Measurements from ENCODE around the gene GDPD2.

The GDPD2 gene

DNA sequence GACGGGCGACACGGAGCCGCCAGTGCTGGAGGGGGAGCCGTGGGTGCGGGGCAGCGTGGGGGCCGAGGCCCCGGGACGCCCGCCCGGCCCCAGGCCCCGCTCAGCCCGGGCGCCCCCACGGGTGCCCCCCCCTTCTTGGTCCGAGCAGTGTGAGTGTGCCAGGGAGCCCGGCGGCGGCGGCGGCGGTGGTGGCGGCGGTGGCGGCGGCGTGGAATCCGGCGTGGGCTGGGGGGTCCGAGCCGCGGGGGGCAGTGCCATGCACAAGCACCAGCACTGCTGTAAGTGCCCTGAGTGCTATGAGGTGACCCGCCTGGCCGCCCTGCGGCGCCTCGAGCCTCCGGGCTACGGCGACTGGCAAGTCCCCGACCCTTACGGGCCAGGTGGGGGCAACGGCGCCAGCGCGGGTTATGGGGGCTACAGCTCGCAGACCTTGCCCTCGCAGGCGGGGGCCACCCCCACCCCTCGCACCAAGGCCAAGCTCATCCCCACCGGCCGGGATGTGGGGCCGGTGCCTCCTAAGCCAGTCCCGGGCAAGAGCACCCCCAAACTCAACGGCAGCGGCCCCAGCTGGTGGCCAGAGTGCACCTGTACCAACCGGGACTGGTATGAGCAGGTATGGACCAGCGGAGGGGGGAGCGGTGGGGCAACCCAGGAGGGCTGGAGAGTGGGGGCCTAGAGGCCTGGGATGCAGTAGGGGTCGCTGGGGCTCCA, 22.0 kb downstream of the GDPD2 start:
- TF ChIP-seq TAF1 (IDR thresholded peaks at IDR 0.05; ENCODE audit: borderline replicate concordance, insufficient read depth, low read length) (no peak), SIN3A (IDR thresholded peaks at IDR 0.05; ENCODE audit: borderline replicate concordance, insufficient read depth, low read length) (no peak), FOXP2 (optimal IDR thresholded peaks at IDR 0.05; ENCODE audit: borderline replicate concordance, extremely low read depth, extremely low read length, insufficient read depth) (no peak), POLR2AphosphoS5 (IDR thresholded peaks at IDR 0.05; ENCODE audit: low read depth, low read length) (no peak)
- TF ChIP-seq, protein P1, sequence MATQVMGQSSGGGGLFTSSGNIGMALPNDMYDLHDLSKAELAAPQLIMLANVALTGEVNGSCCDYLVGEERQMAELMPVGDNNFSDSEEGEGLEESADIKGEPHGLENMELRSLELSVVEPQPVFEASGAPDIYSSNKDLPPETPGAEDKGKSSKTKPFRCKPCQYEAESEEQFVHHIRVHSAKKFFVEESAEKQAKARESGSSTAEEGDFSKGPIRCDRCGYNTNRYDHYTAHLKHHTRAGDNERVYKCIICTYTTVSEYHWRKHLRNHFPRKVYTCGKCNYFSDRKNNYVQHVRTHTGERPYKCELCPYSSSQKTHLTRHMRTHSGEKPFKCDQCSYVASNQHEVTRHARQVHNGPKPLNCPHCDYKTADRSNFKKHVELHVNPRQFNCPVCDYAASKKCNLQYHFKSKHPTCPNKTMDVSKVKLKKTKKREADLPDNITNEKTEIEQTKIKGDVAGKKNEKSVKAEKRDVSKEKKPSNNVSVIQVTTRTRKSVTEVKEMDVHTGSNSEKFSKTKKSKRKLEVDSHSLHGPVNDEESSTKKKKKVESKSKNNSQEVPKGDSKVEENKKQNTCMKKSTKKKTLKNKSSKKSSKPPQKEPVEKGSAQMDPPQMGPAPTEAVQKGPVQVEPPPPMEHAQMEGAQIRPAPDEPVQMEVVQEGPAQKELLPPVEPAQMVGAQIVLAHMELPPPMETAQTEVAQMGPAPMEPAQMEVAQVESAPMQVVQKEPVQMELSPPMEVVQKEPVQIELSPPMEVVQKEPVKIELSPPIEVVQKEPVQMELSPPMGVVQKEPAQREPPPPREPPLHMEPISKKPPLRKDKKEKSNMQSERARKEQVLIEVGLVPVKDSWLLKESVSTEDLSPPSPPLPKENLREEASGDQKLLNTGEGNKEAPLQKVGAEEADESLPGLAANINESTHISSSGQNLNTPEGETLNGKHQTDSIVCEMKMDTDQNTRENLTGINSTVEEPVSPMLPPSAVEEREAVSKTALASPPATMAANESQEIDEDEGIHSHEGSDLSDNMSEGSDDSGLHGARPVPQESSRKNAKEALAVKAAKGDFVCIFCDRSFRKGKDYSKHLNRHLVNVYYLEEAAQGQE (IDR thresholded peaks at IDR 0.05; ENCODE audit: insufficient read depth in 1 of 2, low read depth in 2 of 2, low read length in 2 of 2) = no peak

DNA sequence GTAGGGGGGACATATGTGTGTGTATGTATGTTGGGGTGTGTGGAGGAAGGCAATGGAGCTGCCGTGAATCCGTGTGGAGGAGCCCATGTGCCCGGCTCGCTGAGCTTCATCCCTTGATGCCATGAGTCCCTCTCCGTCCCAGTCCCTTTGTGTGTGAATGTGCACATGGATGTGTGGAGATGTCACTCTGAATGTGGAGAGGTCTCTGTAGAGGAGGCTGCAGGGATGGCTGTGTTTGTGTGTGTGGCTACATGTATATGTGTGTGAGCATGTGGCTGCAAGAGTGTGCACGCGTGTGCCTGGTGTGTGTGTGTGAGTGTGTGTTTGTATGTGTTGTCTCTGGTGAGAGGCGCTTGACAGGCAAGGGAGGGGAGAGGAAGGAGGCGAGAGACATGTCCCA, 22.8 kb downstream of the GDPD2 start:
- TF ChIP-seq, protein P1 (IDR thresholded peaks at IDR 0.05; ENCODE audit: insufficient read depth in 1 of 2, low read depth in 2 of 2, low read length in 2 of 2) = no peak
- no peak for TF ChIP-seq SIN3A (IDR thresholded peaks at IDR 0.05; ENCODE audit: borderline replicate concordance, insufficient read depth, low read length)
- TF ChIP-seq POLR2AphosphoS5 (IDR thresholded peaks at IDR 0.05; ENCODE audit: low read depth, low read length) = no peak
- no peak for TF ChIP-seq TAF1 (IDR thresholded peaks at IDR 0.05; ENCODE audit: borderline replicate concordance, insufficient read depth, low read length)
- no peak for TF ChIP-seq FOXP2 (optimal IDR thresholded peaks at IDR 0.05; ENCODE audit: borderline replicate concordance, extremely low read depth, extremely low read length, insufficient read depth)

DNA sequence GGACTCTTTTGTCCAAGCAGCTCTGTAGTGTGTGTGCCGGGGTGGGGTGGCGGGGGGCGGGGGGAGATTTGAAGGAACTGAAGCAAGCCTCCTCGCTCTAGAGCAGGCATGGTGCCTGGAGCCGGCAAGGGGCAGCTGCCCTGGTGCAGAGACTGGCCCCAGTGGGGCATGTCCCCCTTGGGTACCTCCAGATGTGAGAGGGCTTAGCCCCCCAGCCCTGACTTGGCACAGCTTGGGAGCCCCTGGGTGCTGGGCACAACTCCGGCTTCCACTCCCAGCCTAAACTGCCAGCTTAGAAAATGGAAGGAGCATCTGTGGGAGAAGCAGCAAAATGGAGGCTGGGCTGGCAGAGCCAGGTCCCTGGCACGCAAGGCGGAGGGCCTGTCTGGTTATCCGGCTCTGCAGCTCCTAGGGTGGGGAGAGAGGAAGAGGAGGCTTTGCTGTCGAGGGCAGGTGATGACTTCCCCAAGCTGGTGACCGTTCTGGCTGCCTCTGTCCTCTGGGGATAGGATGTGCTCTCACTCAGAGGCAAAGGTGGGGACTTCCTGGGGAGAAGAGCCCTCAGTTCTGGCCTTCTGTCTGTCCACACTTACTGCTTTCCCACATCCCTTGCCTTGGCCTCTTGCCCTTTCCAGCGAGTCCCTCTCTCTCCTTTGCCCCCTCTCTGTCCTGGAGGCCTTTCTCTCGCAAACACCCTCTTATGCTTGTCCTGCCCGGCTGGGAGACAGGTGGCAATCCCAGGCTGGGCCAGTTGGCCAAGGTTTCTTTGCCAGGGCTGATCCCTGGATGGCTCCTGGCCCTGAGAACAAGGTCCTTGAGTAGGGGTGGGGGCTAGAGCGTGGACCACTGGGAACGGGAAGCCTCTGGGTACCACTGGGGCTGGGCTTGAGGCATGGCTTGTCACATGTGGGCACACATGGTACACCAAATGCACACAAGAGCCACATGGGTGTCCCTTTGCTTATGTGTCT, 23.6 kb downstream of the GDPD2 start:
- TF ChIP-seq SIN3A (IDR thresholded peaks at IDR 0.05; ENCODE audit: borderline replicate concordance, insufficient read depth, low read length) (no peak), FOXP2 (optimal IDR thresholded peaks at IDR 0.05; ENCODE audit: borderline replicate concordance, extremely low read depth, extremely low read length, insufficient read depth) (no peak), TAF1 (IDR thresholded peaks at IDR 0.05; ENCODE audit: borderline replicate concordance, insufficient read depth, low read length) (no peak), POLR2AphosphoS5 (IDR thresholded peaks at IDR 0.05; ENCODE audit: low read depth, low read length) (no peak)
- TF ChIP-seq, protein P1 (IDR thresholded peaks at IDR 0.05; ENCODE audit: insufficient read depth in 1 of 2, low read depth in 2 of 2, low read length in 2 of 2) = no peak

DNA sequence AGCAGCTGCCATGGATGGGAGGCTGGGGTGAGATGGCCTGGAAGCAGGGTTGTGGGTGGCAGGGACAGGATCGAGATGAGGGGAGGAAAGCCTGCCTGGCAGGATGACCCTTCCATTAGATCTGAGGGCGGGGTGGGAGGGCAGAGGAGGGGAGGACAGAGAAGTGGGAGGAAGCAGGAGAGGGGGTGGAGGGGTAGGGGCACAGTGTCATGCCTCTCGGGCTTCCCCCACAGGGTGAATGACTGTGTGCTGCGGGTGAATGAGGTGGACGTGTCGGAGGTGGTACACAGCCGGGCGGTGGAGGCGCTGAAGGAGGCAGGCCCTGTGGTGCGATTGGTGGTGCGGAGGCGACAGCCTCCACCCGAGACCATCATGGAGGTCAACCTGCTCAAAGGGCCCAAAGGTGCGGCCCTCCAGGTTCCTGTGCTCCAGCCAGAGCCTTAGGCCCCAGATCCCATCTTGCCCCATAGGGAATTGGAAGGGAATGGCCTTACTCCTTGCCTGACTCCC, 26.4 kb downstream of the GDPD2 start:
- TF ChIP-seq, protein P1 (IDR thresholded peaks at IDR 0.05; ENCODE audit: insufficient read depth in 1 of 2, low read depth in 2 of 2, low read length in 2 of 2) = no peak
- TF ChIP-seq SIN3A (IDR thresholded peaks at IDR 0.05; ENCODE audit: borderline replicate concordance, insufficient read depth, low read length) (no peak), TAF1 (IDR thresholded peaks at IDR 0.05; ENCODE audit: borderline replicate concordance, insufficient read depth, low read length) (no peak), FOXP2 (optimal IDR thresholded peaks at IDR 0.05; ENCODE audit: borderline replicate concordance, extremely low read depth, extremely low read length, insufficient read depth) (no peak), POLR2AphosphoS5 (IDR thresholded peaks at IDR 0.05; ENCODE audit: low read depth, low read length) (no peak)

All from PFSK-1 (cell line).